Neuronal stem cell (in vitro differentiated cells): Measurements from ENCODE around the gene IGF2BP3.

Experiments
- DNase-seq: peaks from one replicate; pipeline ENCODE4 v3.0.0-alpha.2; 2013; ENCODE audit warnings: low spot score
- H2AFZ ChIP-seq: one replicate; pipeline ENCODE4 v1.6.1; 2013; ENCODE audit warnings: mild to moderate bottlenecking, low read length, inconsistent platforms
- H2AK5ac ChIP-seq: 2 replicates; pipeline ENCODE4 v1.6.1; 2013; ENCODE audit warnings: low read depth, mild to moderate bottlenecking, inconsistent platforms, low read length, moderate library complexity, mixed read lengths
- H2BK120ac ChIP-seq: 2 replicates; pipeline ENCODE4 v1.6.1; 2013; ENCODE audit warnings: low read depth, mild to moderate bottlenecking, inconsistent platforms, low read length, moderate library complexity, mixed read lengths
- H2BK12ac ChIP-seq: one replicate; pipeline ENCODE4 v1.6.1; 2013; ENCODE audit warnings: low read length, inconsistent platforms
- H2BK15ac ChIP-seq: 2 replicates; pipeline ENCODE4 v1.6.1; 2013; ENCODE audit warnings: mild to moderate bottlenecking, low read length, inconsistent platforms, mixed read lengths
- H2BK5ac ChIP-seq: one replicate; pipeline ENCODE4 v1.6.1; 2013; ENCODE audit warnings: inconsistent platforms, mild to moderate bottlenecking, low read length, moderate library complexity
- H3K14ac ChIP-seq: one replicate; pipeline ENCODE4 v1.6.1; 2013; ENCODE audit warnings: low read length, inconsistent platforms
- H3K18ac ChIP-seq: 2 replicates; pipeline ENCODE4 v1.6.1; 2013; ENCODE audit warnings: low read length, inconsistent platforms
- H3K23ac ChIP-seq: 2 replicates; pipeline ENCODE4 v1.6.1; 2013; ENCODE audit warnings: low read depth, mild to moderate bottlenecking, mixed read lengths, low read length, inconsistent platforms; ENCODE audit not compliant: poor library complexity
- H3K27ac ChIP-seq: replicated peaks from 3 replicates; pipeline ENCODE4 v1.5.1; 2013; ENCODE audit warnings: low read length, inconsistent platforms
- H3K27me3 ChIP-seq, 3 experiments: 2 replicates each; pipeline ENCODE4 v1.6.1; 2013; ENCODE audit warnings: low read length in 3 of 3, mild to moderate bottlenecking in 2 of 3, inconsistent platforms in 1 of 3, low read depth in 1 of 3, mixed read lengths in 1 of 3, moderate library complexity in 1 of 3; ENCODE audit not compliant: control insufficient read depth in 3 of 3, insufficient read depth in 3 of 3
- H3K36me3 ChIP-seq, 2 donors: replicated peaks in 1 of 2; 2 replicates each; pipeline ENCODE4 v1.6.1; 2013; ENCODE audit warnings: low read length in 2 of 2; ENCODE audit not compliant: control insufficient read depth in 2 of 2, insufficient read depth in 2 of 2
- H3K4ac ChIP-seq: 2 replicates; pipeline ENCODE4 v1.6.1; 2013; ENCODE audit warnings: inconsistent platforms, mild to moderate bottlenecking, low read length, moderate library complexity
- H3K4me1 ChIP-seq, 2 donors: 1 replicate in 1 of 2; 2 replicates in 1 of 2; pipeline ENCODE4 v1.6.1; 2013; ENCODE audit warnings: low read length in 2 of 2, low read depth in 1 of 2; ENCODE audit not compliant: control insufficient read depth in 2 of 2, insufficient read depth in 1 of 2
- H3K4me2 ChIP-seq: one replicate; pipeline ENCODE4 v1.6.1; 2013; ENCODE audit warnings: mild to moderate bottlenecking, low read length, inconsistent platforms; ENCODE audit not compliant: insufficient read depth, poor library complexity, severe bottlenecking
- H3K4me3 ChIP-seq, 2 donors: 2 replicates each; pipeline ENCODE4 v1.5.1; 2013; ENCODE audit warnings: low read length in 2 of 2, mild to moderate bottlenecking in 2 of 2, inconsistent platforms in 1 of 2, moderate library complexity in 1 of 2
- H3K79me1 ChIP-seq: one replicate; pipeline ENCODE4 v1.6.1; 2013; ENCODE audit warnings: low read depth, mild to moderate bottlenecking, inconsistent platforms, low read length, moderate library complexity
- H3K9ac ChIP-seq: one replicate; pipeline ENCODE4 v1.6.1; 2013; ENCODE audit warnings: mild to moderate bottlenecking, low read depth, low read length, inconsistent platforms; ENCODE audit not compliant: poor library complexity
- H3K9me3 ChIP-seq, 2 donors: replicated peaks in 1 of 2; 2 replicates each; pipeline versions ENCODE3 to v1.6.1; 2013; ENCODE audit warnings: low read length in 2 of 2, mild to moderate bottlenecking in 2 of 2, inconsistent platforms in 1 of 2, low read depth in 1 of 2, mixed read lengths in 1 of 2, moderate library complexity in 1 of 2; ENCODE audit not compliant: control insufficient read depth in 2 of 2, insufficient read depth in 1 of 2
- H4K8ac ChIP-seq: one replicate; pipeline ENCODE4 v1.6.1; 2013; ENCODE audit warnings: low read depth, mild to moderate bottlenecking, inconsistent platforms, low read length, moderate library complexity
- H4K91ac ChIP-seq: one replicate; pipeline ENCODE4 v1.6.1; 2013; ENCODE audit warnings: low read length, low read depth, mild to moderate bottlenecking, inconsistent platforms; ENCODE audit not compliant: poor library complexity
- WGBS, 2 donors: extraction: QIAGEN DNeasy Blood & Tissue Kit; methylation state at CpG; one replicate each; pipeline ENCODE4 v1.1.7; 2013; ENCODE audit warnings: missing lambda C conversion rate in 2 of 2, mixed read lengths in 1 of 2; ENCODE audit not compliant: insufficient read length in 2 of 2, insufficient replicate concordance in 1 of 2; ENCODE audit errors: extremely low coverage in 2 of 2; 5-methylcytosine and 5-hydroxymethylcytosine counted together

Gene IGF2BP3

DNA sequence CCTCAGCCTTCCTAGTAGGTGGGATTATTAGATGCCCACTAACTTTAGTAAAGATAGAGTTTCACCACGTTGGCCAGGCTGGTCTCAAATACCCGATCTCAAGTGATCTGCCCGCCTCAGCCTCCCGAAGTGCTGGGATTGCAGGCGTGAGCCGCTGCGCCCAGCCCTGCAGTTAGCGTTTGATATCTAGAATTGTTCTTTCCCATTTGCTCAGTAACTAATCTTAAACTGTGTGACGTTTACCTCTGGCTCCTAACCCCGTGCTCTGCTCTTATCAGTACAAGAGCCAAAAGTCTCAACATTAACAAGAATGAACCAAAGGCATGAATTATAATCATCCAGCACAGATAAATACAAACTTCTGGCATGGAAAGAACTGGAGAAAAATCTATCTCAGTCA is 47.4 kb downstream of the IGF2BP3 start:
- Histone ChIP-seq H3K4ac (no peak overlapping the region), H3K27me3 (no peaks in the 10 kb centered on the region), H3K23ac (no peak overlapping the region), H2BK120ac (no peak overlapping the region), H3K14ac (no peak overlapping the region), H3K27ac (no peak overlapping the region), H2AFZ (no peak overlapping the region), H3K9ac (no peak overlapping the region), H2BK5ac (no peak overlapping the region), H3K36me3 (peaks cover 0 to 62% of the 10 kb centered on the region in 2 donors), H2AK5ac (no peak overlapping the region), H4K91ac (no peak overlapping the region), H3K4me2 (no peak overlapping the region), H3K4me1 (peaks cover 1 to 7% of the 10 kb centered on the region in 2 donors), H2BK15ac (no peak overlapping the region), H3K18ac (no peak overlapping the region), H3K9me3 (peaks cover 0 to 2% of the 10 kb centered on the region in 2 donors), H4K8ac (no peak overlapping the region), H3K79me1 (peaks cover 3% of the 10 kb centered on the region), H3K4me3 (no peak overlapping the region), H2BK12ac (no peak overlapping the region)
- no CpG with 5 or more reads among the region's 10 CpGs for WGBS, 2 donors
- DNase-seq, result no peak

DNA sequence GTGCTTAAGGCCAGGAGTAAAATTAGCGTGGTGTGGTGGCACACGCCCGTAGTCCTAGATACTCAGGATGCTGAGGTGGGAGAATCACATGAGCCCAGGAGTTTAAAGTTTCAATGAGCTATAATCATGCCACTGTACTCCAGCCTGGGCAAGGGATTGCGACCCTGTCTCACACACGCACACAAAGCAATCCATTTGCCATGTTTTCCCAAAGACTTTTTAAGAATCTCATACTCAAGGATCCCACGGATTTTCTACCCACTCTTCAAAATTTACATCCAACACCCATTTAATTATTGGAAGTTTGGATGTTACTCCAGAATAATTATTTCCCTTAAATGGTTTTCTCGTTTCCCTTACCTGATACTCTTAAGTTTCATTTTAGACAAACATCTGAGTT is 47.9 kb downstream of the IGF2BP3 start:
- H3K18ac ChIP-seq, result no peak overlapping the region
- no peak overlapping the region for H2BK5ac ChIP-seq
- H3K27ac ChIP-seq, result no peak overlapping the region
- H3K23ac ChIP-seq, result no peak overlapping the region
- H2BK15ac ChIP-seq, result no peak overlapping the region
- 100% methylated on average over 1 of the region's 7 CpGs; no CpG with 5 or more reads in 1 of the 2 donors for WGBS, 2 donors
- H3K9ac ChIP-seq, result no peak overlapping the region
- no peak overlapping the region for H2AK5ac ChIP-seq
- no peak overlapping the region for H2BK12ac ChIP-seq
- H3K4me2 ChIP-seq, result no peak overlapping the region
- no peak overlapping the region for H3K4ac ChIP-seq
- no peak for DNase-seq
- peaks cover 0 to 2% of the 10 kb centered on the region in 2 donors for H3K9me3 ChIP-seq
- peaks cover 1 to 7% of the 10 kb centered on the region in 2 donors for H3K4me1 ChIP-seq
- no peak overlapping the region for H3K14ac ChIP-seq
- H2AFZ ChIP-seq, result no peak overlapping the region
- H3K4me3 ChIP-seq, result no peak overlapping the region
- no peak overlapping the region for H4K91ac ChIP-seq
- H3K36me3 ChIP-seq, result peaks cover 0 to 67% of the 10 kb centered on the region in 2 donors
- no peak overlapping the region for H4K8ac ChIP-seq
- no peaks in the 10 kb centered on the region for H3K27me3 ChIP-seq
- H3K79me1 ChIP-seq, result peaks cover 3% of the 10 kb centered on the region
- H2BK120ac ChIP-seq, result no peak overlapping the region

DNA sequence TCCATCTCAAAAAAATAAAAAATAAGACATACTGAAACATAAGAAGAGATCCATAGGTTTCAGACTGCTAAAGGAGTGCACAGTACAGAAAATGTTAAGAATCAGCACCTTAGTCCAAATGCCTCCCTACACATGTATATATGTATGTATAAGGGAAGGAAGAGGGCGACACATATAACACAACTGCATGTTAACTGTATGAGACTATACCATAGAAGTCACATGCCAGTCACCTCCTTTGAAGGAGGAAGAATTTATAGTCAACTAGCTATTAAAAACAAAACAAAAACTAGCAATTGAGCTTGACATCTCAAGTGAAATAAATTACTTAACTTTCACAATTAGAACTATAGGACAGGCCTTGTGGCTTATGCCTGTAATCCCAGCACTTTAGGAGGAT is 50.4 kb downstream of the IGF2BP3 start:
- H3K14ac ChIP-seq, result no peak overlapping the region
- no peak for DNase-seq
- no peak overlapping the region for H4K8ac ChIP-seq
- no peak overlapping the region for H3K4me3 ChIP-seq
- H4K91ac ChIP-seq, result no peak overlapping the region
- WGBS, 2 donors, result no CpG with 5 or more reads among the region's 1 CpG
- no peak overlapping the region for H3K23ac ChIP-seq
- no peak overlapping the region for H2BK120ac ChIP-seq
- H3K9me3 ChIP-seq, result peaks cover 2% of the 10 kb centered on the region in 2 donors
- H3K27ac ChIP-seq, result no peak overlapping the region
- H3K4me1 ChIP-seq, result peaks cover 1 to 7% of the 10 kb centered on the region in 2 donors
- no peak overlapping the region for H3K18ac ChIP-seq
- no peak overlapping the region for H2AFZ ChIP-seq
- no peak overlapping the region for H2AK5ac ChIP-seq
- H3K4me2 ChIP-seq, result no peak overlapping the region
- no peak overlapping the region for H3K4ac ChIP-seq
- peaks cover 6% of the 10 kb centered on the region for H3K79me1 ChIP-seq
- peaks cover 11 to 84% of the 10 kb centered on the region in 2 donors for H3K36me3 ChIP-seq
- no peaks in the 10 kb centered on the region for H3K27me3 ChIP-seq
- H2BK15ac ChIP-seq, result no peak overlapping the region
- no peak overlapping the region for H2BK12ac ChIP-seq
- no peak overlapping the region for H3K9ac ChIP-seq
- no peak overlapping the region for H2BK5ac ChIP-seq

DNA sequence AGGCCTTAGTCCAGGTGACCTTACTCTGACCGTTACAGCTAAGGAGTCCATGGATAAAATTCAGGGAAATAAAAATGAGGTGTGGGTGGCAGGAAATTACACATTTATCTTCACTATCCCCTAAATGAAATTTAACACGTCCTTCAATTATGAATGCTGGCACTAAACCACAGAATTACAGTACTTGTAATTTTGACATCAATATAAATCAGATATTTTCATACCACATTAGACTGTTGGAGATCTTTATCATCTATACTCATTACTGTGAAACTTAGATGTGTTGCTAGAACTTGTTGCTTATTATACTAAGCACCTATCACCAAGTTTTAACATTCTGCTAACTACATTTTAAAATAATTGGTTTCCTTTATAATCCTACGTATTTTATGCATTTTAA is 51.1 kb downstream of the IGF2BP3 start:
- no peak overlapping the region for H2AFZ ChIP-seq

More for the DNA sequence above, 51.1 kb downstream of the IGF2BP3 start:
- Histone ChIP-seq H2BK5ac (no peak overlapping the region), H2BK15ac (no peak overlapping the region), H2BK12ac (no peak overlapping the region), H3K79me1 (peaks cover 9% of the 10 kb centered on the region), H3K27ac (no peak overlapping the region), H3K4me1 (peaks cover 1 to 7% of the 10 kb centered on the region in 2 donors), H2AK5ac (no peak overlapping the region), H3K9ac (no peak overlapping the region), H3K9me3 (peaks cover 2 to 4% of the 10 kb centered on the region in 2 donors), H3K23ac (no peak overlapping the region), H3K14ac (no peak overlapping the region), H3K4ac (no peak overlapping the region), H3K4me2 (no peak overlapping the region), H4K91ac (no peak overlapping the region), H3K27me3 (no peaks in the 10 kb centered on the region), H3K36me3 (peaks cover 15 to 89% of the 10 kb centered on the region in 2 donors), H2BK120ac (no peak overlapping the region), H3K4me3 (no peak overlapping the region), H4K8ac (no peak overlapping the region), H3K18ac (no peak overlapping the region)
- DNase-seq, result no peak
- WGBS, 2 donors, result no CpG with 5 or more reads among the region's 3 CpGs
